ENCODE measurements around the gene TSEN15.

The TSEN15 gene

GRCh38 chr1:184051485-184052193 lies at the start of gene TSEN15:
TSEN15 (plus strand) TSS chr1:184051730; CDS start chr1:184051756, 26 bp downstream.
- TF ChIP-seq CTCF (IDR thresholded peaks at IDR 0.05; ENCODE audit: unreplicated experiment in 3 of 3): no peak
- Mint-ChIP-seq H3K9me3 (no peaks in the 10 kb centered on the region), H3K4me1 (peaks cover 35% of the 10 kb centered on the region), H3K27me3 (ENCODE audit: low read depth) (peaks cover 5% of the 10 kb centered on the region), H3K4me3 (peak within 1 kb of the TSS; percentile 96 to 99 (median 98)), H3K27ac (peak within 1 kb of the TSS; percentile 97 to 99 (median 99)), H3K36me3 (ENCODE audit: low read depth) (peaks cover 22% of the 10 kb centered on the region)

GRCh38 chr1:184002071-184002470 lies 49.5 kb upstream of the TSEN15 start:
- Mint-ChIP-seq H3K4me3 (peak overlapping the region in 1 of 3 experiments; percentile 19), H3K27me3 (ENCODE audit: low read depth) (peaks cover 3% of the 10 kb centered on the region), H3K9me3 (peaks cover 4% of the 10 kb centered on the region), H3K36me3 (ENCODE audit: low read depth) (no peaks in the 10 kb centered on the region), H3K27ac (peak overlapping the region; percentile 66 to 86 (median 79)), H3K4me1 (peaks cover 36% of the 10 kb centered on the region)
- TF ChIP-seq CTCF (IDR thresholded peaks at IDR 0.05; ENCODE audit: unreplicated experiment in 3 of 3): no peak

- no peak for TF ChIP-seq CTCF (IDR thresholded peaks at IDR 0.05; ENCODE audit: unreplicated experiment in 3 of 3)
- H3K27ac Mint-ChIP-seq: peak overlapping the region in 2 of 3 experiments; percentile 5 to 68
- H3K27me3 Mint-ChIP-seq (ENCODE audit: low read depth): peaks cover 3% of the 10 kb centered on the region
- H3K9me3 Mint-ChIP-seq: peaks cover 4% of the 10 kb centered on the region
- H3K36me3 Mint-ChIP-seq (ENCODE audit: low read depth): no peaks in the 10 kb centered on the region
- H3K4me3 Mint-ChIP-seq: no peak overlapping the region
- peaks cover 33% of the 10 kb centered on the region for H3K4me1 Mint-ChIP-seq
These were observed 46.6 kb upstream of the TSEN15 start for GRCh38 chr1:184004935-184005334.

GRCh38 chr1:184005506-184005905 lies 46.0 kb upstream of the TSEN15 start:
- no peaks in the 10 kb centered on the region for H3K36me3 Mint-ChIP-seq (ENCODE audit: low read depth)
- peaks cover 33% of the 10 kb centered on the region for H3K4me1 Mint-ChIP-seq
- no peak for TF ChIP-seq CTCF (IDR thresholded peaks at IDR 0.05; ENCODE audit: unreplicated experiment in 3 of 3)
- H3K9me3 Mint-ChIP-seq: peaks cover 4% of the 10 kb centered on the region
- H3K4me3 Mint-ChIP-seq: no peak overlapping the region
- H3K27me3 Mint-ChIP-seq (ENCODE audit: low read depth): peaks cover 3% of the 10 kb centered on the region
- H3K27ac Mint-ChIP-seq: peak overlapping the region in 2 of 3 experiments; percentile 59 to 68

GRCh38 chr1:184010788-184011187 lies 40.7 kb upstream of the TSEN15 start:
- H3K4me3 Mint-ChIP-seq: no peak overlapping the region
- H3K9me3 Mint-ChIP-seq: peaks cover 11% of the 10 kb centered on the region

More at GRCh38 chr1:184010788-184011187, 40.7 kb upstream of the TSEN15 start:
- no peak overlapping the region for H3K27ac Mint-ChIP-seq
- no peak for TF ChIP-seq CTCF (IDR thresholded peaks at IDR 0.05; ENCODE audit: unreplicated experiment in 3 of 3)
- no peaks in the 10 kb centered on the region for H3K36me3 Mint-ChIP-seq (ENCODE audit: low read depth)
- peaks cover 3% of the 10 kb centered on the region for H3K4me1 Mint-ChIP-seq
- H3K27me3 Mint-ChIP-seq (ENCODE audit: low read depth): no peaks in the 10 kb centered on the region

Measured in nephron (organoid).